Measurements from ENCODE around the gene DCTN4.
"Not testable (repeated sequence)": the region's sequence is repeated elsewhere in the genome, so short reads cannot be mapped to it uniquely, and the experiment has no call there.

DCTN4 gene

GRCh38 chr5:150751096-150751891, 7.5 kb downstream of the DCTN4 start:
- DNase-seq (ENCODE audit: insufficient read length, low spot score) (no peak), FAIRE-seq (no peak)
- TF ChIP-seq SPI1 (IDR thresholded peaks at IDR 0.05; ENCODE audit: low read depth, low read length), result 0 out of 2 replicates have a peak, but pooled peaks have one; percentile 15
- no peak for TF ChIP-seq POLR2A (IDR thresholded peaks at IDR 0.05; ENCODE audit: low read depth, low read length)

DNA sequence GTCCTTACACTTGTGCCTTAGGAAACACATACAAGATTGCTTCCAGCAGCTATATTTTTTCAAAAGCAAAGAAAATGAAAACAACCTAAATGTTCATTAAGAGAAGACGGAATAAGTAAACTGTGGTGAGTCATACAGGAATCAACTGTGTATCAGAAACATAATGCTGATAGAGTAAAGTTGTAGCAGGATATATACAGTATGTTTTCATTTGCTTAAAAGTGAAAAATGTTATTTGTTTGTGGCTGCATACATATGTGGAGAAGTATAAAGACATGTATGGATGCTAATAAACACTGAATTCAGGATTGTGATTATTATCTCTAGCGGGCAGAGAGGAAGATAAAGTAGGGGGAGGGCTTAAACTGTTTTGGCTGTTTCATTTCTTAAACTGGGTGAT, 8.3 kb downstream of the DCTN4 start:
- FAIRE-seq (no peak), DNase-seq (ENCODE audit: insufficient read length, low spot score) (no peak)
- TF ChIP-seq POLR2A (IDR thresholded peaks at IDR 0.05; ENCODE audit: low read depth, low read length) (no peak), POLR2AphosphoS5 (IDR thresholded peaks at IDR 0.05; ENCODE audit: low read depth, low read length) (no peak), SPI1 (IDR thresholded peaks at IDR 0.05; ENCODE audit: low read depth, low read length) (no peak), POU2F2 (IDR thresholded peaks at IDR 0.05; ENCODE audit: low read depth, low read length) (no peak), TAF1 (IDR thresholded peaks at IDR 0.05; ENCODE audit: low read depth, low read length) (no peak), PAX5 (IDR thresholded peaks at IDR 0.05; ENCODE audit: insufficient read depth, low read length, severe bottlenecking) (no peak)

DNA sequence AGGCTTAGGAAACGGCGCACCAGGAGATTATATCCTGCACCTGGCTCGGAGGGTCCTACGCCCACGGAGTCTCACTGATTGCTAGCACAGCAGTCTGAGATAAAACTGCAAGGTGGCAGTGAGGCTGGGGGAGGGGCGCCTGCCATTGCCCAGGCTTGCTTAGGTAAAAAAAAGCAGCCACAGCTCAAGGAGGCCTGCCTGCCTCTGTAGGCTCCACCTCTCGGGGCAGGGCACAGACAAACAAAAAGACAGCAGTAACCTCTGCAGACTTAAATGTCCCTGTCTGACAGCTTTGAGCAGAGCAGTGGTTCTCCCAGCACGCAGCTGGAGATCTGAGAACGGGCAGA, 15.7 kb downstream of the DCTN4 start:
- FAIRE-seq; DNase-seq (ENCODE audit: insufficient read length, low spot score): not testable (repeated sequence)

GRCh38 chr5:150742455-150743141, 16.2 kb downstream of the DCTN4 start:
- FAIRE-seq; DNase-seq (ENCODE audit: insufficient read length, low spot score): not testable (repeated sequence)

DNA sequence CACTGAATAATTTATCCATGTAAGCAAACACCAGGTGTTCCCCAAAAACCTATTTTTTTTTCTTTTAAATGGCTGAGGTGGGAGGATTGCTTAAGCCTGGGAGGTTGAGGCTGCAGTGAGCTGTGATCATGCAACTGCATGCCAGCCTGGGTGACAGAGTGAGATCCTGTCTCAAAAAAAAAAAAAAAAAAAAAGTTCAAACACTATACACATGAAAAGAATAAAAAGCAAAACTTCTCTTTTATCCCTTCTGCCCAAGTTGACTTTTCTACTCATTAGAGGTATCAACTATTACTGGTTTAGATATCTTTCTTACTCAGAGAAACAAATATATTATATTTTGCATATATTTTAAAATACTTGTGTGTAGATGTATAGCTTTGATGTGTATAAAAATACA, 17.8 kb downstream of the DCTN4 start:
- no peak for FAIRE-seq

GRCh38 chr5:150738862-150739261, 20.0 kb downstream of the DCTN4 start:
- TF ChIP-seq SPI1 (IDR thresholded peaks at IDR 0.05; ENCODE audit: low read depth, low read length), result no peak
- no peak for TF ChIP-seq POU2F2 (IDR thresholded peaks at IDR 0.05; ENCODE audit: low read depth, low read length)
- no peak for TF ChIP-seq TAF1 (IDR thresholded peaks at IDR 0.05; ENCODE audit: low read depth, low read length)
- no peak for TF ChIP-seq PAX5 (IDR thresholded peaks at IDR 0.05; ENCODE audit: insufficient read depth, low read length, severe bottlenecking)
- TF ChIP-seq POLR2AphosphoS5 (IDR thresholded peaks at IDR 0.05; ENCODE audit: low read depth, low read length), result no peak
- no peak for TF ChIP-seq POLR2A (IDR thresholded peaks at IDR 0.05; ENCODE audit: low read depth, low read length)
- FAIRE-seq (no peak), DNase-seq (ENCODE audit: insufficient read length, low spot score) (no peak)

More for the DNA sequence above, 17.8 kb downstream of the DCTN4 start:
- no peak for DNase-seq (ENCODE audit: insufficient read length, low spot score)
- TF ChIP-seq TAF1 (IDR thresholded peaks at IDR 0.05; ENCODE audit: low read depth, low read length) (no peak), POLR2AphosphoS5 (IDR thresholded peaks at IDR 0.05; ENCODE audit: low read depth, low read length) (no peak), PAX5 (IDR thresholded peaks at IDR 0.05; ENCODE audit: insufficient read depth, low read length, severe bottlenecking) (no peak), POLR2A (IDR thresholded peaks at IDR 0.05; ENCODE audit: low read depth, low read length) (no peak), SPI1 (IDR thresholded peaks at IDR 0.05; ENCODE audit: low read depth, low read length) (no peak), POU2F2 (IDR thresholded peaks at IDR 0.05; ENCODE audit: low read depth, low read length) (no peak)

GRCh38 chr5:150734579-150735384, 24.0 kb downstream of the DCTN4 start:
- FAIRE-seq (no peak), DNase-seq (ENCODE audit: insufficient read length, low spot score) (no peak)
- TF ChIP-seq TAF1 (IDR thresholded peaks at IDR 0.05; ENCODE audit: low read depth, low read length), result no peak
- TF ChIP-seq POLR2A (IDR thresholded peaks at IDR 0.05; ENCODE audit: low read depth, low read length), result no peak
- no peak for TF ChIP-seq POU2F2 (IDR thresholded peaks at IDR 0.05; ENCODE audit: low read depth, low read length)
- no peak for TF ChIP-seq PAX5 (IDR thresholded peaks at IDR 0.05; ENCODE audit: insufficient read depth, low read length, severe bottlenecking)
- TF ChIP-seq POLR2AphosphoS5 (IDR thresholded peaks at IDR 0.05; ENCODE audit: low read depth, low read length), result no peak
- TF ChIP-seq SPI1 (IDR thresholded peaks at IDR 0.05; ENCODE audit: low read depth, low read length), result no peak

DNA sequence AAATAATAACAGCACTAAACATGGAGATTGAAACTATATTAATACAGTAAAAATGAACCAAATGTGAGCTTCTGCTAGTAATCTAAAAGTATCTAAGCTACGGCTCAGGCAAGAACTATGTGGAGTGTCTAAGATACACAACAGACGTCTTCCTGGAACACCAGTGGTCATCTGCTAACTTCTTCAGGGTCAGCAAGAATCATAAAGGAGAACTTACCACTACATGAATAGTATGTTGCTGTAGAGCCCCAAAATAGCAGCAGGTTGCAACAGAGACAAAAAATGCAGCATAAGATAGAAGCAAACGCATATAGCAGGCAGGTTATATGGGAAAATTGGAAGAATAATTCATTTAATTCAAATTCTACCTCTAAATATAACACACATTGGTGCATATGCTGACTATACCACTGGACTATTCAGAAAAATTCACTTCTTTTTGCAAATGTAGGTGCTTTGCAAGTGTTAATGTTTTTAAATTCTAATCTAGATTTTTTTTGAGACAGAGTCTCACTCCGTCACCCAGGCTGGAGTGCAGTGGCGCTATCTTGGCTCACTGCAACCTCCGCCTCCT, 27.1 kb downstream of the DCTN4 start:
- FAIRE-seq (no peak), DNase-seq (ENCODE audit: insufficient read length, low spot score) (no peak)
- TF ChIP-seq POLR2AphosphoS5 (IDR thresholded peaks at IDR 0.05; ENCODE audit: low read depth, low read length), result no peak
- no peak for TF ChIP-seq POU2F2 (IDR thresholded peaks at IDR 0.05; ENCODE audit: low read depth, low read length)
- no peak for TF ChIP-seq SPI1 (IDR thresholded peaks at IDR 0.05; ENCODE audit: low read depth, low read length)
- TF ChIP-seq PAX5 (IDR thresholded peaks at IDR 0.05; ENCODE audit: insufficient read depth, low read length, severe bottlenecking), result no peak
- no peak for TF ChIP-seq TAF1 (IDR thresholded peaks at IDR 0.05; ENCODE audit: low read depth, low read length)
- no peak for TF ChIP-seq POLR2A (IDR thresholded peaks at IDR 0.05; ENCODE audit: low read depth, low read length)

DNA sequence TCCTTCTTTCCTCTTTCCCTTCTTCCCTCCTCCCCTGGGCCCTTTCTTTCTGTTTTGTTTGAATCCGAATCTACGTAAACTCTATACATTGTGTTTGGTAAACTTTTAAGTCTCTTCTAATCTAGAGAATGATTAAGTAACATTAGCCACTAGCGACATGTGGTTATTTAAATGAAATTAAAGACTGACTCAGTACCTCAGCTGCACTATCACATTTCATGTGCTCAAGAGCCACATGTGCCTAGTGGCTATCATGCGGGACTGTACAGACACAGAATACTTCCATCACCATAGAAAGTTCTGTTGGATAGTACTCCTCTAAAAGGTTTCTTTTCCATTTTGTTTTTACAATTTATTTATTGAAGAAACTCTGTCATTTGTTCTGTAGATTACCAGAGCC, 29.0 kb downstream of the DCTN4 start:
- no peak for FAIRE-seq
- TF ChIP-seq POLR2AphosphoS5 (IDR thresholded peaks at IDR 0.05; ENCODE audit: low read depth, low read length) (no peak), TAF1 (IDR thresholded peaks at IDR 0.05; ENCODE audit: low read depth, low read length) (no peak), POU2F2 (IDR thresholded peaks at IDR 0.05; ENCODE audit: low read depth, low read length) (no peak), PAX5 (IDR thresholded peaks at IDR 0.05; ENCODE audit: insufficient read depth, low read length, severe bottlenecking) (no peak), SPI1 (IDR thresholded peaks at IDR 0.05; ENCODE audit: low read depth, low read length) (no peak)

More for the DNA sequence above, 29.0 kb downstream of the DCTN4 start:
- no peak for DNase-seq (ENCODE audit: insufficient read length, low spot score)

Data from GM12891 (cell line).